ENCODE results near the gene ZSCAN23.

- no peak for TF ChIP-seq EZH2 (IDR thresholded peaks at IDR 0.05)
- TF ChIP-seq, protein P1, sequence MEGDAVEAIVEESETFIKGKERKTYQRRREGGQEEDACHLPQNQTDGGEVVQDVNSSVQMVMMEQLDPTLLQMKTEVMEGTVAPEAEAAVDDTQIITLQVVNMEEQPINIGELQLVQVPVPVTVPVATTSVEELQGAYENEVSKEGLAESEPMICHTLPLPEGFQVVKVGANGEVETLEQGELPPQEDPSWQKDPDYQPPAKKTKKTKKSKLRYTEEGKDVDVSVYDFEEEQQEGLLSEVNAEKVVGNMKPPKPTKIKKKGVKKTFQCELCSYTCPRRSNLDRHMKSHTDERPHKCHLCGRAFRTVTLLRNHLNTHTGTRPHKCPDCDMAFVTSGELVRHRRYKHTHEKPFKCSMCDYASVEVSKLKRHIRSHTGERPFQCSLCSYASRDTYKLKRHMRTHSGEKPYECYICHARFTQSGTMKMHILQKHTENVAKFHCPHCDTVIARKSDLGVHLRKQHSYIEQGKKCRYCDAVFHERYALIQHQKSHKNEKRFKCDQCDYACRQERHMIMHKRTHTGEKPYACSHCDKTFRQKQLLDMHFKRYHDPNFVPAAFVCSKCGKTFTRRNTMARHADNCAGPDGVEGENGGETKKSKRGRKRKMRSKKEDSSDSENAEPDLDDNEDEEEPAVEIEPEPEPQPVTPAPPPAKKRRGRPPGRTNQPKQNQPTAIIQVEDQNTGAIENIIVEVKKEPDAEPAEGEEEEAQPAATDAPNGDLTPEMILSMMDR (IDR thresholded peaks at IDR 0.05): no peak
These were observed 24.8 kb upstream of the ZSCAN23 start for GRCh38 chr6:28468056-28468455.

All from neural progenitor cell (in vitro differentiated cells).